Ishikawa (cell line): ENCODE data around the gene S100A4.

Source experiments
- CREB1 ChIP-seq: IDR thresholded peaks from 2 replicates; pipeline ENCODE4 v1.6.1; 2012; ENCODE audit warnings: low read depth
- MAX ChIP-seq: IDR thresholded peaks from 2 replicates; pipeline ENCODE4 v1.6.1; 2012
- RAD21 ChIP-seq: IDR thresholded peaks from 2 replicates; pipeline ENCODE4 v1.6.1; 2012; ENCODE audit warnings: low read depth
- TCF12 ChIP-seq: IDR thresholded peaks from 2 replicates; pipeline ENCODE4 v1.6.1; 2012; ENCODE audit warnings: low read depth
- TEAD4 ChIP-seq: IDR thresholded peaks from 2 replicates; pipeline ENCODE4 v1.6.1; 2012
- YY1 ChIP-seq: IDR thresholded peaks from 2 replicates; pipeline ENCODE4 v1.6.1; 2012; ENCODE audit warnings: low read depth
- ZBTB7A ChIP-seq: IDR thresholded peaks from 2 replicates; pipeline ENCODE4 v1.6.1; 2012; ENCODE audit warnings: low read depth
- TF ChIP-seq, protein P1 (sequence below): IDR thresholded peaks from 2 replicates; pipeline ENCODE4 v1.6.1; 2012

GRCh38 chr1:153571706-153572105, 26.1 kb upstream of the S100A4 start:
- TF ChIP-seq TCF12 (no peak), MAX (no peak), TEAD4 (no peak), RAD21 (no peak), YY1 (no peak), CREB1 (no peak), ZBTB7A (no peak)
- TF ChIP-seq, protein P1, sequence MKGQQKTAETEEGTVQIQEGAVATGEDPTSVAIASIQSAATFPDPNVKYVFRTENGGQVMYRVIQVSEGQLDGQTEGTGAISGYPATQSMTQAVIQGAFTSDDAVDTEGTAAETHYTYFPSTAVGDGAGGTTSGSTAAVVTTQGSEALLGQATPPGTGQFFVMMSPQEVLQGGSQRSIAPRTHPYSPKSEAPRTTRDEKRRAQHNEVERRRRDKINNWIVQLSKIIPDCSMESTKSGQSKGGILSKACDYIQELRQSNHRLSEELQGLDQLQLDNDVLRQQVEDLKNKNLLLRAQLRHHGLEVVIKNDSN: no peak
